Neural crest cell (in vitro differentiated cells): ENCODE results near the gene IFFO2. TPM values are rescaled to one million over a fixed set of nuclear protein-coding genes. Genes with fewer than 3 reads are reported as not detected.

ENCODE experiments used
- DNase-seq: peaks from one replicate; pipeline ENCODE4 v3.0.0; 2021; ENCODE audit warnings: low read depth, mixed read lengths, low spot score
- H3K27ac Mint-ChIP-seq: one replicate; pipeline ENCODE4 v1.8.0; 2021; ENCODE audit warnings: mild to moderate bottlenecking, mixed read lengths; ENCODE audit not compliant: unreplicated experiment
- H3K27me3 Mint-ChIP-seq: 2 replicates; pipeline ENCODE4 v1.8.0; 2021; ENCODE audit warnings: low read depth, mild to moderate bottlenecking, mixed read lengths
- H3K36me3 Mint-ChIP-seq: 2 replicates; pipeline ENCODE4 v1.8.0; 2021; ENCODE audit warnings: low read depth, mild to moderate bottlenecking, mixed read lengths
- H3K4me1 Mint-ChIP-seq: 2 replicates; pipeline ENCODE4 v1.8.0; 2021; ENCODE audit warnings: mixed read lengths
- H3K4me3 Mint-ChIP-seq: one replicate; pipeline ENCODE4 v1.8.0; 2021; ENCODE audit warnings: mild to moderate bottlenecking, mixed read lengths
- H3K9me3 Mint-ChIP-seq: 2 replicates; pipeline ENCODE4 v1.8.0; 2021; ENCODE audit warnings: mixed read lengths
- CTCF ChIP-seq: fragments of 200-600 bp; sonication (generic); conservative IDR thresholded peaks from 2 replicates; pipeline ENCODE4 v1.5.0; 2021; ENCODE audit warnings: antibody characterized with exemption, mild to moderate bottlenecking
- total RNA-seq: library from RNA; stranded (reverse); gene quantifications from 2 replicates; pipeline ENCODE4 v1.2.1, GENCODE V29; 2021

IFFO2 gene
- total RNA-seq, 1 donor from 2014 or later: 9.9 TPM

- no peaks in the 10 kb centered on the region for H3K36me3 Mint-ChIP-seq
- H3K4me3 Mint-ChIP-seq: no peak overlapping the region
- H3K27ac Mint-ChIP-seq: no peak overlapping the region
- TF ChIP-seq CTCF: no peak
- no peaks in the 10 kb centered on the region for H3K27me3 Mint-ChIP-seq
- peaks cover 45% of the 10 kb centered on the region for H3K4me1 Mint-ChIP-seq
- DNase-seq: no peak
- H3K9me3 Mint-ChIP-seq: no peaks in the 10 kb centered on the region
Measured at GRCh38 chr1:18938008-18938706, 18.3 kb downstream of the IFFO2 start.

- TF ChIP-seq CTCF: no peak
- DNase-seq: no peak
- Mint-ChIP-seq H3K27me3 (no peaks in the 10 kb centered on the region), H3K9me3 (no peaks in the 10 kb centered on the region), H3K4me1 (peaks cover 48% of the 10 kb centered on the region), H3K27ac (no peak overlapping the region), H3K36me3 (no peaks in the 10 kb centered on the region), H3K4me3 (no peak overlapping the region)
Measured at GRCh38 chr1:18937539-18937938, 18.9 kb downstream of the IFFO2 start.

GRCh38 chr1:18936814-18937481 is 19.5 kb downstream of the IFFO2 start:
- DNase-seq: no peak
- Mint-ChIP-seq H3K9me3 (no peaks in the 10 kb centered on the region), H3K27me3 (no peaks in the 10 kb centered on the region), H3K4me1 (peaks cover 48% of the 10 kb centered on the region), H3K36me3 (no peaks in the 10 kb centered on the region), H3K27ac (no peak overlapping the region), H3K4me3 (no peak overlapping the region)
- no peak for TF ChIP-seq CTCF

- Mint-ChIP-seq H3K27me3 (no peaks in the 10 kb centered on the region), H3K27ac (no peak overlapping the region), H3K4me3 (no peak overlapping the region), H3K9me3 (no peaks in the 10 kb centered on the region), H3K4me1 (peaks cover 48% of the 10 kb centered on the region), H3K36me3 (no peaks in the 10 kb centered on the region)
- no peak for DNase-seq
- TF ChIP-seq CTCF: no peak
Measured at GRCh38 chr1:18936471-18936813, 20.0 kb downstream of the IFFO2 start.

GRCh38 chr1:18934205-18935000 is 22.1 kb downstream of the IFFO2 start:
- H3K36me3 Mint-ChIP-seq: no peaks in the 10 kb centered on the region
- no peaks in the 10 kb centered on the region for H3K9me3 Mint-ChIP-seq
- no peak overlapping the region for H3K4me3 Mint-ChIP-seq
- DNase-seq: no peak
- no peaks in the 10 kb centered on the region for H3K27me3 Mint-ChIP-seq
- no peak overlapping the region for H3K27ac Mint-ChIP-seq
- no peak for TF ChIP-seq CTCF
- peaks cover 28% of the 10 kb centered on the region for H3K4me1 Mint-ChIP-seq
